HG02840 (cell line): ENCODE data around the gene BAZ2A.
"Not testable (repeated sequence)": the region's sequence is repeated elsewhere in the genome, so short reads cannot be mapped to it uniquely, and the experiment has no call there.

Source experiments
- ATAC-seq: cut with Tn5 transposase; IDR thresholded peaks from one replicate; pipeline ENCODE4 v1.9.1; 2021; ENCODE audit warnings: mild to moderate bottlenecking, moderate library complexity, moderate number of reproducible peaks; ENCODE audit not compliant: unreplicated experiment, low FRiP score

Gene BAZ2A

DNA sequence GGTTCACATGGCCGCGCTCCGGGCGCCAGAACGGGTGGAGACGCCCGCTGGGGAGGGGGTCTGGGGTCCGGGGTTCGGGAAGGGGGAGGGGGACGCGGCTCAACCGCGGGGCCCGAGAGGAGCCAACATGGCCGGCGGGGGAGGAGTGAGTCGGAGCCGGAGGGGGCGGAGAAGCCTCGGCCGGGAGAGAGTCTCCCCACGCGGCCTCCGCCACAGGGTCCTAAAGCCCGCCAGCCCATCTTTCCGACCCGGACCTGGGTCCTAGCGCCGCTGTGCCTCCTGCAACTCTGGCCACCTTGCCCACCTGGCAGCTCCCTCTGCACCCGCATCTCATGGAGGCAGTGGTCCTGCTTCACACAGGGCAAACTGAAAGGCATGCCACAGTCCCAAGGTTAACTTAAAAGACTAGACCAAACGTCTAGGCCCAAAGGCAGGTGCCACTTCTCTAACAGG, at the start of gene BAZ2A:
Gene BAZ2A (minus strand): TSS at position 147 of the 453 bp plus-strand sequence. CDS start 12,796 bp downstream, outside the sequence.
- peak; percentile 52 for ATAC-seq

DNA sequence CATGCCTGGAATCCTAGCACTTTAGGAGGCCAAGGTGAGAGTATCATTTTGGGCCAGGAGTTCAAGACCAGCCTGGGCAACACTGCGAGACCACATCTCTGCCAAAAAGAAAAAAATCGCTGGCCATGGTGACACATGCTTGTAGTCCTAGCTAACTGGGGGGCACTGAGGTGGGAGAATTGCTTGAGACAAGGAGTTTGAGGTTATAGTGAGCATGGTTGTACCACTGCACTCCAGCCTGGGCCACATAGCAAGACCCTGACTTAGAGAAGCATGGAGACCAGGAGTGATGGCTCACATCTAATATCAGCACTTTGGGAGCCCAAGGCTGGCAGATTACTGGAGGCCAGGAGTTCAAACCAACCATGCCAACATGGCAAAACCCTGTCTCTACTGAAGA, 48.7 kb upstream of the BAZ2A start:
- no peak for ATAC-seq

DNA sequence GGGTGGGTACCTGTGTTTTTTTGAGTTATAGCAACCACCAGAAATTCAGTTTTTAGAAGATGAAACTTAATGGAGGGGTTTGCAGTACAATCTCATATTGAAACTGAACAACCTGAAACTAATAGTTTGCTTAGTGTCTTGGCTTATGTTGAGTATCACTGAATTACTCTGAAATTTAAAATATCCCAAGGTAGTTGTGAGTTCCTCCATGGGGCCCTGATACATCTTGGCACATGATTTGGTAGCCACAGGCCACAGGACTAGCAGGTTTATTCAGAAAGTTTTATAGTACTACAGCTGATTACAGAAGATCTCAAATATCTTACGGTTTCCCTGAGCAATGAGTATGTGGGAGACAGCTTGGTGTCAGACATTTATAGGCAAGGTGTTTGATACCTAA, 47.6 kb upstream of the BAZ2A start:
- no peak for ATAC-seq

DNA sequence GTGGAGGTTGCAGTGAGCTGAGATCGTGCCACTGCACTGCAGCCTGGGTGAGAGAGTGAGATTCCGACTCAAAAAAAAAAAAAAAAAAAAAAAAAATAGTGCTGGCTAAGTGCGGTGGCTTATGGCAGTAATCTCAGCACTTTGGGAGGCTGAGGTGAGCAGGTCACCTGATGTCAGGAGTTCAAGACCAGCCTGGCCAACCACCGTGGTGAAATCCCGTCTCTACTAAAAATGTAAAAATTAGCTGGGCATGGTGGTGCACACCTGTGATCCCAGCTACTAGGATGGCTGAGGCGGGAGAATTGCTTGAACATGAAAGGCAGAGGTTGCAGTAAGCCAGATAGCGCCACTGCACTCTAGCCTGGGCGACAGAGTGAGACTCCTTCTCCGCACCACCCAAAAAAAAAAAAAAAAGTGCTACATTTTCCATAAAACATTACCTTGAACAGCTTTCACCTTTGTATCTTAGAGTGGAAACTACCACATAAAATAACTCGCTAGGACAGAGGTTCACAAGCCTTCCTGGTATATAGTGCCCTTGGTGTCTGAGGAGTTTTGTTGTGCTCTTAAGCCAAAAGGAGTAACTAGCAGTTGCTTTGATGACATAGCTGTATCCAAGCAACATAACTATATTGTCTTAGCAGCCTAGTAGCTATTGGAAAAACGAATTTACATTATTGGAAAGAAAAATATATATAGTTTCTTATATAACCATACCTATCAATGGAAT, 46.9 kb upstream of the BAZ2A start:
- no peak for ATAC-seq

DNA sequence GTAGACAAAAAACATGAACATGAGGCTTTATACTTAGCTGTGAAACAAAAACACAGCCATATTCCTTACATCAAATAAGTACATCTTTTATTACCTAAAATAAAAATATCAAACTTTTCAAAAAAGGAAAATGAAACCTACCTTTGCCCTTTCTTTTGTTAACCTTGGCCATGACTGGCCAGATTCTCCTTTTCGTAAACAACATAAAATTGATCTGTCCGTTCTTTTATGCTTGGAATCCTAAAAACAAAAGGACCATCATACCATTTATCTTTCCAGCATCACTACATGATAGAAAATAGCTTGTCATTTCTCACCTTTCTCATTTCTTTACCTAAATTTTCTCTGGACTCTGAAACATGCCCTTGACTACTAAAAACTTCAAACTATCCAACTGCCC, 41.5 kb upstream of the BAZ2A start:
- ATAC-seq = no peak

DNA sequence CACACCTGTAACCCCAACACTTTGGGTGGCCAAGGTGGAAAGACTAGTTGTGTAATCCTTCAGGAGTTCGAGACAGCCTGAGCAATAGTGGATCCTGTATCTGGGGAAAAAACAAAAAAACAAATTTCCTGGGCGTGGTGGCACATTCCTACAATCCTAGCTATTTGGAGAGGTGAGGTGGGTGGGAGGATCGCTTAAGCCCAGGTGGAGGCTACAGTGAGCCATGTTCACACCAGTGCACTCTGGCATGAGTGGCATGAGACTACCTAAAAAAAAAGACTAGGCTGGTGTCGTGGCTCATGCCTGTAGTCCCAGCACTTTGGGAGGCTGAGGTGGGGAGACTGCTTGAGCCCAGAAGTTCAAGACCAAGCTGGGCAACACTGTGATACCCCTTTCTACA, 40.7 kb upstream of the BAZ2A start:
- ATAC-seq = no peak

DNA sequence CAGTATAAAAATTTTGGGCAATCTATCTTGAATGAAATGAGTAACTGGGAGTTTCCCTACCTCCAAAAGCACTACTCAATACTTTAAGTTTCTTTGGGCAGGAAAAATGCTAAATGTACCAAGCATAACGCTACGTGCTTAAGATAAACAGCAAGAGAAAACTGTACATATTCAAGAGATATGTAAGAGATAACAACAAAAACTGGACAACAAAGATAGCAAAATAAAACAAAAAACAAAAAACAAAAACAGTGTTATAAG, 38.0 kb upstream of the BAZ2A start:
- ATAC-seq = no peak

DNA sequence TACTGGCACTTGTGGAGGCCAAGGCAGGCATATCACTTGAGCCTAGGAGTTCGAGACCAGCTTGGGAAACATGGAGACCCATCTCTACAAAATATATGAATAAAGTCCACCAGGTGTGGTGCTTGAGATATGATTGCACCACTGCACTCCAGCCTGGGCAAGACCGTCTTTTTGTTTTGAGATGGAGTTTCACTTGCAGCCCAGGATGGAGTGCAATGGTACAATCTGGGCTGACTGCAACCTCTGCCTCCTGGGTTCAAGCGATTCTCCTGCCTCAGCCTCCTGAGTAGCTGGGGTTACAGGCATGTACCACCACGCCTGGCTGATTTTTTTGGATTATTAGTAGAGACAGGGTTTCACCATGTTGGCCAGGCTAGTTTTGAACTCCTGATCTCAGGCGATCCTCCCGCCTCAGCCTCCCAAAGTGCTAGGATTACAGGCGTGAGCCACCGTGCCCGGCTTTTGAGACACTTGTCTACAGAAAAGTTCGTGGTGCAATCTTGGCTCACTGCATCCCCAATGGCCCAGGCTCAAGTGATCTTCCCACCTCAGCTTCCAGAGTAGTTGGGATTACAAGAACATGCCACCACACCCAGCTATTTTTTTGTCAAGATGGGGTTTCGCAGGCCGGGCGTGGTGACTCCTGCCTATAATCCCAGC, 32.0 kb upstream of the BAZ2A start:
- ATAC-seq = no peak

DNA sequence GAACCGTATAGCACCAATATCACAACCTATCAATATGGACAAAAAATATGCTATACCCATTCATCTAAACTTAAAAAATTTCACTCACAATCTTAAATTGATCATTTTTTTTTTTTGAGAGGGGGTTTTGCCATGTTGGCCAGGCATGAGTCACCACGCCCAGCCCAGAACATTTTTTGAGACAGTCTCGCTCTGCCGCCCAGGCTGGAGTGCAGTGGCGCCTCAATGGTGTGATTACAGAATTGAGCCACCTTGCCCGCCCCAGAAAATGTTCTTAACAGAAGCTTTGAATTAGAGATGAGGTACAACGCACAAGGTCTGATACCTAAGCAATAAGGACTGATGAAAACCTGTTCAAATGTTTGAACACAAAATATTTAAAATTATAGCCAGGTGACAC, 31.4 kb upstream of the BAZ2A start:
- ATAC-seq = no peak

DNA sequence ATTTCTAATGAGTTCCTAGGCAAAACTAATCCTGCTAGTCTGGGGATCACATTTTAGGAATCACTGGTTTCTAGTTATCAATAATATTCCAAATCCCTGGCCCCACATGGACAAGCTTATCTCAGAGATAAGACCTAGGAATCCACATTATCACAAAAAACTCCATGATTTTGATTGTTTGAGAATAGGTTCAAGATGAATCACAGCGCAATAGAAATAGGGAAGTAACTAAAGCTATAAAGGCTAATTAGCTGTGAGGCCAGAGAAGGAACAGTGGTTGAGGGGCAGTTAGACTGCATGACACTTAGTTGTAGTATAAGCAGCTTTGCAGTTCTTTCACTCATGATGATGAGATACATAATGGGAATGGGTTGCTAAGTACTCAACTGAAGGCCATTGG, 28.8 kb upstream of the BAZ2A start:
- no peak for ATAC-seq

DNA sequence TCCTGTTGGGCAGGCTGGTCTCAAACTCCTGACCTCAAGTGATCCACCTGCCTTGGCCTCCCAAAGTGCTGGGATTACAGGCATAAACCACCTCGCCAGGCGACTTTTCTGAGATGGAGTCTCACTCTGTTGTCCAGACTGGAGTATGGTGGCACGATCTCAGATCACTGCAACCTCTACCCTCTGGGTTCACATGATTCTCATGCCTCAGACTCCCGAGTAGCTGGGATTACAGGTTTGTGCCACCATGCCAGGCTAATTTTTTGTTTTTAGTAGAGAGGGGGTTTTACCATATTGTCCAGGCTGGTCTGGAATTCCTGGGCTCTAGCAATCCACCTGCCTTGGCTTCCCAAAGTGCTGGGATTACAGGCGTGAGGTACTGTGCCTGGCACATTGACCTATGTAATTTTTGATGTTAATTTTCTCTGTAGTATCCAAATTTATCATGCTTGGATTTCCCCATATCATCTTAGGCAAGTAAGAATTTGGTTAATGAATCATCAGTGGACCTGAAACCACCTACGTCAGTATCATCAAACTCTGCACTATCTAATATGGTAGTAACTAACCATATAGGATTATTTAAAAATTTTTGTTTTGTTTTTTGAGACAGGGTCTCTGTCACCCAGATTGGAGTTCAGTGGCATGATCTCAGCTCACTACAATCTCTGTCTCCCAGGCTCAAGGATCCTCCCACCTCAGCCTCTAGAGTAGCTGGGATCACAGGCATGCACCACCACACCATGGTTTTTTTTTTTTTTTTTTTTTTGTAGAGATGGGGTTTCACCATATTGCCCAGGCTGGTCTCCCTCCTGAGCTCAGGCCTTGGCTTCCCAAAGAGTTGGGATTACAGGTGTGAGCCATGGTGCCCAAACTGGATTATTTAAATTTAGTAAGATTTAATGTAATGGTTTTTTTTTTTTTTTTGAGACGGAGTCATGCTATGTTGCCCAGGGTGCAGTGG, 27.6 kb upstream of the BAZ2A start:
- no peak for ATAC-seq

DNA sequence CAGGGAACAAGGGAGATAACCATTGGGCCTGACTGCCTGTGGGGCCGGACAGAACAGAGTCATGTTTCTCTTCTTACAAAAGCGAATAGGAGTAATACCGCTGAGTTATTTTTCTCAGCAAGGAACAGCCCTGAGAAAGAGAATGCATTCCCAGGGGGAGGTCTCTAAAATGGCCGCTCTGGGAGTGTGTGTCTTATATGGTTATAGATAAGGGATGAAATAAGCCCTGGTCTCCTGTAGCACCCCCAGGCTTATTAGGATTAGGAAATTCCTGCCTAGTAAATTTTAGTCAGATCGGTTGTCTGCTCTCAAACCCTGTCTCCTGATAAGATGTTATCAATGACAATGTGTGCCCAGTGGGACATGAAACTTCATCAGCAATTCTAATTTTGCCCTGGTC, 23.7 kb upstream of the BAZ2A start:
- not testable (repeated sequence) for ATAC-seq

DNA sequence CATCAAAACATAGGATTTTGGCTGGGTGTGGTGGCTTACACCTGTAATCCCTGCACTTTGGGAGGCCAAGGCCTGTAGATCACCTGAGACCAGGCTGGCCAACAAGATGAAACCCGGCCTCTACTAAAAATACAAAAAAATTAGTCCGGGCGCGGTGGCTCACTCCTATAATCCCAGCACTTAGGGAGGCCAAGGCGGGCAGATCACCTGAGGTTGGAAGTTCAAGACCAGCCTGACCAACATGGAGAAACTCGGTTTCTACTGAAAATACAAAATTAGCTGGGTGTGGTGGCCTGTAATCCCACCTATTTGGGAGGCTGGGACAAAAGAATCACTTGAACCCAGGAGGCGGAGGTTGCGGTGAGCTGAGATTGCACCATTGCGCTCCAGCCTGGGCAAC, 17.9 kb upstream of the BAZ2A start:
- ATAC-seq = not testable (repeated sequence)

DNA sequence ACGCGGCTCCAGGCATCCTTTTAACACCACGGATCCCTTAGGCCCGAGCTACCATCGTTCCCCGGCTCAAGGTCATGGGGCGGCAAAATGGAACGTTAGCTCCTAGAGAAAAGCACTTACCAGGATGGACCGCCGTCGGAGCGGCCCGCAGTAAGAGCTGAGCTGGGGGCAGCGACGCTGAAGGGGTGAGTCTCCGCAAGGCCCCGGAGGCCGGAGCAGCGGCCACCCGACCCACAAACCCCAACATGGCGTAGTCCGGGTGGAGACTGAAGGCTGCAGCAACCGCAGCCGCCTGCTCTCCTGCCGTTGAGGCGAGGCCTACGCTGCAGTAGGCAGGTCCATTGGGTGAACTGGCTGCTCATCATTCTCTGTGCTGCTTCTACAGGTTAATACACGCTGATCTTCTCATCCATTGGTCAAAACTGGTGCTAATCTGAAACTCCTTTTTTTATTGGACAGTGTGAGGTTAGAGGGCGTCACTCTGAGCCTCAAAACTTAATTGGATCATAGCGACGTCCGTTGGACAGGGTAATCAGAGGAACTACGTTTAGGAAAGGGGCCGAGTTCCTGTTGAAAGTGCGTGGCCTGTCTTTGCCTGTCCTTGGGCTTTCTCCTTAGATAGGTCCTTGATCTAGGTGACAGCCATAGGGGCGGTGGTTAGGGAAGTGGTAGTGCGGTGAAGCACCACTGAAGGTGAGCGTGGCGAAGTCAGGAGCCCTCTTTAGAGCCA, 15.8 kb upstream of the BAZ2A start, which contains the start of gene ATP5F1B:
Gene ATP5F1B (minus strand): TSS at position 268 of the 730 bp plus-strand sequence. CDS start 21 bp downstream, at position 247.
- ATAC-seq = peak; percentile 98

DNA sequence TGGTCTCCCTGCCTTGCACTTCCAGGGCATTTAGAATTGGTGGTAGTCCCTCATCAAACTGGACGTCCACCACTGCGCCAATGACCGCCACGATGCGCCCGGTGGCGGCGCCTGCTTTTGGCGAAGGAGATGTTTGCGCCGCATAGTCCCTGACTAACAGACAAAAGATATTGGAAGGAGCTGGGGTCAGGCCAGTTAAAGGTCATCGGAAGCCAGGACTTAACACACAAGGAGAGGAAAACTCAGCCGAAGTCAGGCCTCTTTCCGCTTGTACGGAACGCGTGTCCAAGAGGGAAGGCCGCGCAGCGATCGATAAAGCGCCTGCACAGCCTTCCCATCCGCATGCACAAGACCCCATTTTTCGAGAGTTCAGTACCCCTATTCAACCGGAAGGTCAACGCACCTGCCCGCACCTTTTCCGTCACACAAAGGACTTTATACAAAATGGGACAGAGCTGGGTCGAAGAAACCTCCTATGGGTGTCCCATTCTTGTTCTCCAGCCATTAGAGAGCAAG, 15.1 kb upstream of the BAZ2A start:
- no peak for ATAC-seq

DNA sequence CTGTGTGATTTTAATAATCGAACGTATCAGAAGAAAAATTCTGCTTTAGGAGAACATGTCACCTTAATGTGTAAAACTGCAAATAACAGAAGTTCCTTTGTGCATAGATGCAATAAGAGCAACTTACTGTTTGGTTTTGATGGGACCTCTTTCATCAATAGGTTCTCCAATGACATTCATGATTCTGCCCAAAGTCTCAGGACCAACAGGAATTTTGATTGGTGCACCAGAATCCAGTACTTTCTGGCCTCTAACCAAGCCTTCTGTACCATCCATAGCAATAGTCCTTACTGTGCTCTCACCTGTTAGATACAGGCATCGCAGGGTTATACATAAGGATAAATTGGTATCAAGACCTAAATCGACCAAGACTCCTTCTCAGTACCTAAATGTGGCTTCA, 14.5 kb upstream of the BAZ2A start:
- ATAC-seq = no peak

DNA sequence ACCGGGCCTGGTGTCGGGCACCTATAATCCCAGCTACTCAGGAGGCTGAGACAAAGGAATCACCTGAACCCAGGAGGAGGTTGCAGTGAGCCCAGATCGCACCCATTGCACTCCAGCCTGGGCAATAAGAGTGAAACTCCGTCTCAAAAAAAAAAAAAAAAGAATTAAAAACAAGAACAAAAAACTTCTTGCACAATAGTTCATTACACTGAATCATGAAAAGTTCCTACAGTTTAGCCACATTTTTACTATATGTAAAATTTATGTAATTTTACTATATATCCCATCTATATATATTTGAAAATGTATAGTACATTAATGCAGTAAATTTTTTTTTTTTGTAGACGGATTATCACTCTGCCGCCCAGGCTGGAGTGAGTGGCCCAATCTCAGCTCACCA, 11.1 kb upstream of the BAZ2A start:
- no peak for ATAC-seq

DNA sequence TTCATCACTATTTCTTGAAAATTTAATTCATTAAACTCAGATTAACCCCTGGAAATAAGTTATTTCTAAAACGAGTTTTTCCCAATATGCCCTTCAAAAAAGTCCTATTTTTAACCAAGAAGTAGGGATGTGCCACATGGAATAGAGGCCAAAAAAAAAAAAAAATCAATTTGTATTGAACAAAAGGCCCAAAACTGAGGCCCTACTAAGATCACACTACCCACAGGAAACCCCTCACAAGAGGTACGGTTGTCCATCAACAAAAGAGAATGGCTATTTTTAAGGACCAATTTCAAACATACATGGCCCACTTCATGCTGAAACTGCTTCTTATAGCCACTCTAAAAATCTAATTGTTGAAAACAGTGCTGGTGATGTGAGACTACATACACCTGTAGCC, 7.5 kb upstream of the BAZ2A start:
- ATAC-seq = no peak

DNA sequence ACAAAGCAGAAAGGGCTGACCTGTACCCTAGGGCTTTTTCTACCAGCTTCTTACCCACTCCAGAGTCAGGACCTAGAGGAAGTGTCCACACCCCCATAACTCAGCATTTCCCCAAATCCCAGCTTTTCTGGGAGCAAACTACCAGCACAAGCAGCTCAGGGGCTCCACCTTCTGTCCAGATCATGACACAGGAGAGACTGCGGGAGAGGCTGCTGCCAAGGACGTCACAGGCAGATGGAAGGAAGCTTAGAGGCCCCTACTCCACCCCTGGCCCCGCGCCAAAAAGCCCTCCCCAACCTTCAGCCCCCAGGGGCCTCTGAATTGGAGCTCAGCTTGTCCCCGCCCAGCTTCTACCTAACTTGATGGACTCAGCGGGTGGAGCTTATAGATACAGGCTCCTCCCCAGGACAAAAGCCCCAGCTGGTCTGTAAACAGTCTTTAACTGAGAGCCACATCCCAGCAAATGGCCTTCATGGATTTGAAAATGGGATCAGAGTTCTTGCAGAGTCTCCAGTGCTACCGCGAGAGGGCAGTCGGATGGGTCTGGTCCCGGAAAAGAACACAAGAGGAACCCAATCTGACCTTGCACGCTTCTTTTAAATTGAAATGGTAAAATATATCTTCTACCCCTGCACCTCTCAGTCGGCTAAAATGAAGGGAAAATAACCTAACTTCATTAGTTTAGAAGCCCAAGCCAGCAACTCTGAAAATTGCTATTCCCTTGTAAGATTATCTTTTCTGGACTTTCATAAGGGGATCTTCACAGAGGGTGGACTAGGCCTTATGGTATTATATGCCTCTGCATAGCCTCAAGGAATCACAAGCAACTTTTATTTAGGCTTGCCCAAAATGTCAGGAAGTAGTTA, 6.8 kb upstream of the BAZ2A start:
- ATAC-seq = peak; percentile 51
